HepG2 (cell line): ENCODE results near the gene ANAPC2. TPM values are rescaled to one million over a fixed set of nuclear protein-coding genes. Genes with fewer than 3 reads are reported as not detected.
A peak's percentile ranks its signal among the peaks of the same experiment; 100 is the strongest.

Source experiments
- AKAP8 ChIP-seq: sonication (generic); formaldehyde crosslinking; IDR thresholded peaks from 2 replicates; pipeline ENCODE4 v1.5.1; 2020; ENCODE audit warnings: mild to moderate bottlenecking, missing genetic modification reagents
- BORCS8-MEF2B ChIP-seq: sonication (generic); formaldehyde crosslinking; IDR thresholded peaks from 2 replicates; pipeline ENCODE4 v1.8.0; 2022; ENCODE audit warnings: mild to moderate bottlenecking, missing genetic modification reagents
- CBX1 ChIP-seq: IDR thresholded peaks from one replicate; pipeline ENCODE4 v1.6.1; 2016; ENCODE audit warnings: antibody characterized with exemption, low read depth
- DRAP1 ChIP-seq: IDR thresholded peaks from 2 replicates; pipeline ENCODE4 v1.6.1; 2016; ENCODE audit warnings: missing genetic modification reagents, missing compliant biosample characterization
- E2F2 ChIP-seq: sonication (generic); formaldehyde crosslinking; IDR thresholded peaks from 2 replicates; pipeline ENCODE4 v1.4.0; 2020; ENCODE audit warnings: missing genetic modification reagents, borderline replicate concordance
- FIP1L1 ChIP-seq: fragments of 200-400 bp; formaldehyde crosslinking; IDR thresholded peaks from 2 replicates; pipeline ENCODE4 v1.6.1; 2018; ENCODE audit warnings: low read depth, mild to moderate bottlenecking, low read length, moderate library complexity, borderline replicate concordance; ENCODE audit not compliant: insufficient read depth
- FOXO1 ChIP-seq: sonication (generic); formaldehyde crosslinking; IDR thresholded peaks from 2 replicates; pipeline ENCODE4 v1.4.0; 2020; ENCODE audit warnings: missing genetic modification reagents
- HCFC1 ChIP-seq: fragments of 150-350 bp; IDR thresholded peaks from 2 replicates; pipeline ENCODE4 v1.6.1; 2014; ENCODE audit warnings: low read depth, low read length
- HNRNPLL ChIP-seq: fragments of 200-400 bp; formaldehyde crosslinking; IDR thresholded peaks from 2 replicates; pipeline ENCODE4 v1.6.1; 2017; ENCODE audit warnings: mild to moderate bottlenecking, low read depth, low read length; ENCODE audit not compliant: poor library complexity, severe bottlenecking
- KDM2A ChIP-seq: sonication (generic); formaldehyde crosslinking; IDR thresholded peaks from 2 replicates; pipeline ENCODE4 v1.4.0; 2020; ENCODE audit warnings: low read depth, missing genetic modification reagents, borderline replicate concordance
- LCORL ChIP-seq, 2 experiments: fragments of 450-650 bp in 1 of 2; sonication (generic) in 1 of 2; formaldehyde crosslinking in 1 of 2; IDR thresholded peaks; 2 replicates each; pipeline versions ENCODE4 v1.5.0 to v1.6.1; 2017 to 2020; ENCODE audit warnings: antibody characterized with exemption in 1 of 2, missing genetic modification reagents in 1 of 2
- MBNL3 ChIP-seq: fragments of 250-450 bp; sonication (Bioruptor Pico); conservative IDR thresholded peaks from 2 replicates; pipeline ENCODE4 v1.8.0; 2022; ENCODE audit warnings: mild to moderate bottlenecking, inconsistent platforms
- MED1 ChIP-seq: sonication (generic); formaldehyde crosslinking; IDR thresholded peaks from 2 replicates; pipeline ENCODE4 v1.4.0; 2020; ENCODE audit warnings: missing genetic modification reagents
- MXD4 ChIP-seq: IDR thresholded peaks from 2 replicates; pipeline ENCODE4 v1.6.1; 2016; ENCODE audit warnings: mild to moderate bottlenecking, missing biosample characterization, missing genetic modification reagents
- NFIC ChIP-seq: IDR thresholded peaks from 2 replicates; pipeline ENCODE4 v1.6.1; 2012; ENCODE audit warnings: mild to moderate bottlenecking, low read length, inconsistent platforms
- POLR2A ChIP-seq, 2 experiments: IDR thresholded peaks; 2 replicates each; pipeline ENCODE4 v1.6.1; 2011; ENCODE audit warnings: low read depth in 2 of 2, low read length in 2 of 2, mild to moderate bottlenecking in 1 of 2, moderate library complexity in 1 of 2; ENCODE audit not compliant: insufficient read depth in 1 of 2
- SP2 ChIP-seq: sonication (generic); formaldehyde crosslinking; IDR thresholded peaks from 2 replicates; pipeline ENCODE4 v1.5.1; 2020; ENCODE audit warnings: mild to moderate bottlenecking, missing genetic modification reagents
- SPEN ChIP-seq: sonication (generic); formaldehyde crosslinking; IDR thresholded peaks from 2 replicates; pipeline ENCODE4 v1.5.1; 2020; ENCODE audit warnings: low read depth, mild to moderate bottlenecking, missing genetic modification reagents
- TBX2 ChIP-seq: sonication (generic); formaldehyde crosslinking; IDR thresholded peaks from 2 replicates; pipeline ENCODE4 v1.5.0; 2020; ENCODE audit warnings: missing genetic modification reagents, mild to moderate bottlenecking, borderline replicate concordance
- TEAD2 ChIP-seq: sonication (generic); formaldehyde crosslinking; IDR thresholded peaks from 2 replicates; pipeline ENCODE4 v1.9.0; 2021; ENCODE audit warnings: missing genetic modification reagents
- TGIF2 ChIP-seq: IDR thresholded peaks from 2 replicates; pipeline ENCODE4 v1.6.1; 2016; ENCODE audit warnings: control low read depth, missing compliant biosample characterization
- XRCC5 ChIP-seq: fragments of 200-400 bp; formaldehyde crosslinking; optimal IDR thresholded peaks from 2 replicates; pipeline ENCODE3; 2017; ENCODE audit warnings: mild to moderate bottlenecking, low read length
- ZBTB42 ChIP-seq: sonication (generic); formaldehyde crosslinking; IDR thresholded peaks from 2 replicates; pipeline ENCODE4 v1.5.0; 2020; ENCODE audit warnings: mild to moderate bottlenecking, missing genetic modification reagents
- ZMYM4 ChIP-seq: sonication (generic); formaldehyde crosslinking; IDR thresholded peaks from 2 replicates; pipeline ENCODE4 v1.8.1; 2023; ENCODE audit warnings: mild to moderate bottlenecking, missing genetic modification reagents
- ZNF143 ChIP-seq: sonication (generic); formaldehyde crosslinking; IDR thresholded peaks from 2 replicates; pipeline ENCODE4 v1.4.0; 2020; ENCODE audit warnings: missing genetic modification reagents
- ZNF317 ChIP-seq: sonication (generic); formaldehyde crosslinking; IDR thresholded peaks from 2 replicates; pipeline ENCODE4 v1.5.0; 2020; ENCODE audit warnings: mild to moderate bottlenecking, missing genetic modification reagents
- ZNF652 ChIP-seq: IDR thresholded peaks from 2 replicates; pipeline ENCODE4 v1.6.1; 2016; ENCODE audit warnings: low read depth, borderline replicate concordance
- ZNF878 ChIP-seq: sonication (generic); formaldehyde crosslinking; IDR thresholded peaks from 2 replicates; pipeline ENCODE4 v1.8.1; 2023; ENCODE audit warnings: mild to moderate bottlenecking, missing genetic modification reagents, moderate library complexity
- ZSCAN12 ChIP-seq: sonication (generic); formaldehyde crosslinking; IDR thresholded peaks from 2 replicates; pipeline ENCODE4 v1.9.0; 2021; ENCODE audit warnings: mild to moderate bottlenecking, missing genetic modification reagents
- ZSCAN25 ChIP-seq: sonication (generic); formaldehyde crosslinking; IDR thresholded peaks from 2 replicates; pipeline ENCODE4 v1.8.0; 2022; ENCODE audit warnings: mild to moderate bottlenecking, missing genetic modification reagents
- polyA plus RNA-seq, 8 experiments: library from polyadenylated mRNA; depleted of rRNA in 3 of 8; stranded (reverse) in 7 of 8; unstranded in 1 of 8; fragments of >200 nt; fragmentation: Illumina TruSeq in 4 of 8; extraction: Trizol in 4 of 8; gene quantifications; 2 replicates each; pipeline versions ENCODE4 v1.2.1 to v1.2.3, GENCODE V29; 2011 to 2016; ENCODE audit warnings: low read depth in 4 of 8, missing spikeins in 1 of 8, mixed read lengths in 1 of 8; ENCODE audit not compliant: insufficient read depth in 1 of 8
- total RNA-seq, 5 experiments: library from RNA; depleted of rRNA; stranded (reverse); fragments of >200 nt; fragmentation: Illumina TruSeq; extraction: Trizol; gene quantifications; 2 replicates each; pipeline ENCODE4 v1.2.3, GENCODE V29; 2016; ENCODE audit warnings: low read depth in 1 of 5

The ANAPC2 gene
- total and polyA plus RNA-seq, 2 of the 13 experiments (the other 11 are each of a cell fraction or from before 2014, with no cell fraction given) = 12.3 to 15.4 TPM

DNA sequence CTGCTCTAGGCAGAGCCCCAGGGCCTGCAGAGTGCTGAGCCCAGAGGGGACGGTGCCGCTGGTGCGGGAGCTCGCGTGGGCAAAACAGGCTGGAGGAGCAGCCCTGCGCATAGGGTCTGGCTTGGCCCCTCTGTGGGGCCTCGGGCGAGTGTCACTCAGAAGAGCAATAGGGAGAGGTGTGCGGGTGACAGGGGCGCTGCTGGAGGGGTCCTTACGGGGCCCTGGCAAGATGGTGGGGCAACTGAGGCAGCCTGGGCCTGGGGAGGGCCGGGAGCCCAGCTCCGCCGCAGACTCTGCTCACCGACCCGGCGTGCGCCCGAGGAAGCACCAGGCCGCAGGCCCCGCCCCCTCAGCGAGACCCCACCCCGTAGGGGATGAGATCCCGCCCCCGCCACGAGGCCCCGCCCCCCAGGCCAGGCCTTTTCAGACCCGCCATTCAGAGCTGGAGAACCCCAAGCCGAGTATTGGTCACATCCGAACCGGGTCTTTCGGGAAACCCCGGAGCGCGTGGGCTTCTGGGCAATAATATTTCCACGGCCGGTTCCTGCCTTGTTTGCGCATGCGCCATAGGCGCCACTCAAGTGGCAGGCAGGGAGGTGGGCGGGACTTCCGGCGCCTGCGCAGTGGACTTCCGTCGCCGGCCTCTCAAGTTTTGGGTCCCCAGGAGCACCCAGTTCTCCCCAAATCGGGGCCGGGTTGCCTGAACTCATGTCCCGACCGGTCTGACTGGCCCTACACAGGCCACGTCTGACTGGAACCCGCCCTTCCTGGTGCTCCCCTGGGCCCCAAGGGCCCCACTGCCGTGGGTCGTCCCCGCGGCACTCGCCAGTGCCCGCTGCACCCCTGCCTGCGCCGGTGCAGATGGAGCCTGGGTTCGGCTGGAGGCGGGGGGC is 35.0 kb upstream of the ANAPC2 start (continued):
- TF ChIP-seq MXD4 (CRISPR knock-in tag) (no peak; the same call in 1 of the 2 replicates), HCFC1 (peak; percentile 37), FOXO1 (CRISPR knock-in tag) (no peak), ZSCAN12 (CRISPR knock-in tag) (no peak), ZNF317 (CRISPR knock-in tag) (no peak), MED1 (CRISPR knock-in tag) (peak; percentile 5; the same call in 1 of the 2 replicates), BORCS8-MEF2B (CRISPR knock-in tag) (no peak), MBNL3 (no peak), ZNF878 (no peak), ZMYM4 (CRISPR knock-in tag) (0 out of 2 replicates have a peak, but pooled peaks have one; percentile 6), XRCC5 (peak; percentile 34), ZSCAN25 (CRISPR knock-in tag) (peak; percentile 97), ZBTB42 (CRISPR knock-in tag) (no peak; the same call in 1 of the 2 replicates), KDM2A (CRISPR knock-in tag) (peak; percentile 81), LCORL (IDR thresholded peaks at IDR 0.05) (no peak), LCORL (CRISPR knock-in tag; IDR thresholded peaks at IDR 0.05) (peak; percentile 58; the same call in 1 of the 2 replicates), NFIC (no peak), DRAP1 (CRISPR knock-in tag) (peak; percentile 55), SP2 (CRISPR knock-in tag) (peak; percentile 89), AKAP8 (CRISPR knock-in tag) (peak; percentile 79), HNRNPLL (peak; percentile 66), E2F2 (no peak), CBX1 (no peak), TGIF2 (CRISPR knock-in tag) (no peak), ZNF143 (CRISPR knock-in tag) (peak; percentile 86), POLR2A (IDR thresholded peaks at IDR 0.05; ENCODE audit: insufficient read depth in 1 of 2, low read depth in 2 of 2, low read length in 2 of 2) (peak in 1 of 2 experiments; percentile 30; a peak in 1 of 4 replicates), ZNF652 (CRISPR knock-in tag) (no peak), SPEN (peak; percentile 37; the same call in 1 of the 2 replicates), TBX2 (CRISPR knock-in tag) (peak; percentile 39), TEAD2 (CRISPR knock-in tag) (no peak), FIP1L1 (0 out of 2 replicates have a peak, but pooled peaks have one; percentile 11)
